GM18505 (cell line): ENCODE results near the gene COG2.
"Not testable (repeated sequence)": the region's sequence is repeated elsewhere in the genome, so short reads cannot be mapped to it uniquely, and the experiment has no call there.

ENCODE experiments used
- ATAC-seq: cut with Tn5 transposase; IDR thresholded peaks from one replicate; pipeline ENCODE4 v1.9.1; 2021; ENCODE audit not compliant: unreplicated experiment
- POLR2A ChIP-seq: IDR thresholded peaks from 4 replicates; pipeline ENCODE4 v1.6.1; 2011; ENCODE audit warnings: borderline replicate concordance; ENCODE audit not compliant: insufficient read depth, insufficient read length; ENCODE audit errors: extremely low read depth

COG2 gene

GRCh38 chr1:230636575-230637148, 5.6 kb upstream of the COG2 start:
- no peak for TF ChIP-seq POLR2A
- ATAC-seq = no peak

- no peak for ATAC-seq
- TF ChIP-seq POLR2A = no peak
These were observed 2.5 kb upstream of the COG2 start for GRCh38 chr1:230639714-230640209.

- TF ChIP-seq POLR2A = no peak
- ATAC-seq = no peak
These were observed 935 bp upstream of the COG2 start for GRCh38 chr1:230641346-230641745.

- no peak for TF ChIP-seq POLR2A
- ATAC-seq = peak; percentile 4
These were observed 400 bp upstream of the COG2 start for GRCh38 chr1:230641900-230642262.

- no peak for TF ChIP-seq POLR2A
- no peak for ATAC-seq
These were observed 1.6 kb downstream of the COG2 start for GRCh38 chr1:230643908-230644307.

- no peak for TF ChIP-seq POLR2A
- no peak for ATAC-seq
These were observed 4.5 kb downstream of the COG2 start for GRCh38 chr1:230646710-230647302.

- no peak for ATAC-seq
- TF ChIP-seq POLR2A = no peak
These were observed 5.0 kb downstream of the COG2 start for GRCh38 chr1:230647321-230647720.

- no peak for ATAC-seq
- no peak for TF ChIP-seq POLR2A
These were observed 5.8 kb downstream of the COG2 start for GRCh38 chr1:230648114-230648513.

- TF ChIP-seq POLR2A = no peak
- no peak for ATAC-seq
These were observed 8.0 kb downstream of the COG2 start for GRCh38 chr1:230650300-230650699.

- ATAC-seq = no peak
- no peak for TF ChIP-seq POLR2A
These were observed 9.0 kb downstream of the COG2 start for GRCh38 chr1:230651235-230651634.

- not testable (repeated sequence) for ATAC-seq
These were observed 14.4 kb downstream of the COG2 start for GRCh38 chr1:230656719-230657118.

- not testable (repeated sequence) for ATAC-seq
These were observed 15.8 kb downstream of the COG2 start for GRCh38 chr1:230658103-230658502.

- TF ChIP-seq POLR2A = no peak
These were observed 16.4 kb downstream of the COG2 start for GRCh38 chr1:230658691-230659090.

GRCh38 chr1:230661976-230662375, 19.7 kb downstream of the COG2 start:
- TF ChIP-seq POLR2A = no peak
- ATAC-seq = no peak

More at GRCh38 chr1:230658691-230659090, 16.4 kb downstream of the COG2 start:
- ATAC-seq = no peak

- no peak for TF ChIP-seq POLR2A
- ATAC-seq = no peak
These were observed 25.9 kb downstream of the COG2 start for GRCh38 chr1:230668227-230668626.
